ENCODE data around the gene ASPSCR1. TPM values are rescaled to one million over a fixed set of nuclear protein-coding genes. Genes with fewer than 3 reads are reported as not detected.

ASPSCR1 gene, protein sequence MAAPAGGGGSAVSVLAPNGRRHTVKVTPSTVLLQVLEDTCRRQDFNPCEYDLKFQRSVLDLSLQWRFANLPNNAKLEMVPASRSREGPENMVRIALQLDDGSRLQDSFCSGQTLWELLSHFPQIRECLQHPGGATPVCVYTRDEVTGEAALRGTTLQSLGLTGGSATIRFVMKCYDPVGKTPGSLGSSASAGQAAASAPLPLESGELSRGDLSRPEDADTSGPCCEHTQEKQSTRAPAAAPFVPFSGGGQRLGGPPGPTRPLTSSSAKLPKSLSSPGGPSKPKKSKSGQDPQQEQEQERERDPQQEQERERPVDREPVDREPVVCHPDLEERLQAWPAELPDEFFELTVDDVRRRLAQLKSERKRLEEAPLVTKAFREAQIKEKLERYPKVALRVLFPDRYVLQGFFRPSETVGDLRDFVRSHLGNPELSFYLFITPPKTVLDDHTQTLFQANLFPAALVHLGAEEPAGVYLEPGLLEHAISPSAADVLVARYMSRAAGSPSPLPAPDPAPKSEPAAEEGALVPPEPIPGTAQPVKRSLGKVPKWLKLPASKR
- total RNA-seq (2022) (58.0 and 59.2 TPM in 2 replicates), Bru-seq, nascent RNA (percentile 57 among the genes with signal in this experiment), BruChase-seq, experiment 1, labeled RNA remaining after a 2-hour chase (percentile 59 among the genes with signal in this experiment), BruChase-seq, experiment 2, labeled RNA remaining after a 6-hour chase (percentile 65 among the genes with signal in this experiment)
- long read RNA-seq, transcript ASPSCR1-211 (5 exons, 720 nt): minor isoform, 6 of 178 reads
- long read RNA-seq, transcript ASPSCR1-202 (16 exons, 1,843 nt): major isoform, 116 of 178 reads
- long read RNA-seq, partial matches to known transcripts: 18 of 178 reads
- long read RNA-seq, other reads (novel, unspliced or antisense): 36 of 178 reads

DNA sequence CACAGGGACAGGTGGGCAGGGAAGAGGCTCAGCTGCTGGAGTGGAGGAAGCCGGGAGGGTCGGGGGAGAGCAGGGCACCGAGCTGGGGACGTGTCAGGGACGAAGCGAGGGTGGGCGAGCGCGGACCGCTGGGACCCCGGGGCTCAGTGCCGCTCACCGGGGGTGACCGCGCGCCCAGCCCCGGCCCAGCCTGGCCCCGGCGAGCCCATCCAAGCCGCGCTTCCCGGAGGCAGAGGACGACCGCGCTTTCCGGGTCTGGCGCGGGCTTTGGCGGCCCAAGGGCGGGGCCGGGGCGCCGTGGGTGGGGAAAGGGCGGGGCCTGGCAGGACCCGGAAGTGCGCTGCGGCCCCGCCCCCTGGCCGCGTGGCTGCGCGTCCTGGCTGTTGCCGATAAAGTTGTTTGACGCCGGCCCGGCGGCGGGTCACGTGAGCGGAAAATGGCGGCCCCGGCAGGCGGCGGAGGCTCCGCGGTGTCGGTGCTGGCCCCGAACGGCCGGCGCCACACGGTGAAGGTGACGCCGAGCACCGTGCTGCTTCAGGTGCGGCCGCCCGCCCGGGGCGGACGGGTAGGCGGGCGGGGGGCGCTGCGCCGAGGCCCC is at the start of gene ASPSCR1:
TSS of gene ASPSCR1 (plus strand) at position 419 of the 598 bp plus-strand sequence. CDS start at position 437, 18 bp downstream.
- intact Hi-C loops (cut with micrococcal nuclease; ENCODE audit: unreplicated experiment): loop anchor here (1.0 kb wide), 1 partner anchor 46 kb away; the partner anchor contains the start of gene LRRC45
- Histone ChIP-seq H3K4me1 (peaks cover 8% of the 10 kb centered on the region; the same call in 1 of the 2 replicates), H3K9me3 (peaks cover 11% of the 10 kb centered on the region), H3K4me3 (ENCODE audit: low read depth, low read length) (peak within 1 kb of the TSS; percentile 79), H3K36me3 (ENCODE audit: control insufficient read depth, insufficient read depth, low read length) (no peaks in the 10 kb centered on the region), H3K27me3 (replicated peaks; ENCODE audit: control insufficient read depth, insufficient read depth, low read length) (no peaks in the 10 kb centered on the region)
- peak within 1 kb of the TSS; percentile 98 for H3K4me3 Mint-ChIP-seq (ENCODE audit: unreplicated experiment)
- BruUV-seq (replicated peaks): no TSS peak
- H3K9me3 Mint-ChIP-seq (ENCODE audit: unreplicated experiment): no peaks in the 10 kb centered on the region
- H3K4me1 Mint-ChIP-seq (ENCODE audit: low read depth, unreplicated experiment): peaks cover 5% of the 10 kb centered on the region
- ChIA-PET POLR2A (interaction anchor here (0.5 to 1.0 kb wide), 5 partner anchors 9 to 121 kb away, joined by 3 to 7 read pairs (median 7); no protein-coding TSS in a partner anchor), CTCF (interaction anchor here (0.5 to 1.4 kb wide), 3 partner anchors 9 to 43 kb away, joined by 3 to 11 read pairs (median 5); no protein-coding TSS in a partner anchor)
- peak within 1 kb of the TSS; percentile 97 for H3K27ac Mint-ChIP-seq (ENCODE audit: unreplicated experiment)
- DNase-seq: peak; percentile 90 to 96
- peaks cover 48% of the 10 kb centered on the region for H3K36me3 Mint-ChIP-seq (ENCODE audit: insufficient read depth, unreplicated experiment)
- no peaks in the 10 kb centered on the region for H3K27me3 Mint-ChIP-seq (ENCODE audit: insufficient read depth, unreplicated experiment)
- TF ChIP-seq, protein P1, sequence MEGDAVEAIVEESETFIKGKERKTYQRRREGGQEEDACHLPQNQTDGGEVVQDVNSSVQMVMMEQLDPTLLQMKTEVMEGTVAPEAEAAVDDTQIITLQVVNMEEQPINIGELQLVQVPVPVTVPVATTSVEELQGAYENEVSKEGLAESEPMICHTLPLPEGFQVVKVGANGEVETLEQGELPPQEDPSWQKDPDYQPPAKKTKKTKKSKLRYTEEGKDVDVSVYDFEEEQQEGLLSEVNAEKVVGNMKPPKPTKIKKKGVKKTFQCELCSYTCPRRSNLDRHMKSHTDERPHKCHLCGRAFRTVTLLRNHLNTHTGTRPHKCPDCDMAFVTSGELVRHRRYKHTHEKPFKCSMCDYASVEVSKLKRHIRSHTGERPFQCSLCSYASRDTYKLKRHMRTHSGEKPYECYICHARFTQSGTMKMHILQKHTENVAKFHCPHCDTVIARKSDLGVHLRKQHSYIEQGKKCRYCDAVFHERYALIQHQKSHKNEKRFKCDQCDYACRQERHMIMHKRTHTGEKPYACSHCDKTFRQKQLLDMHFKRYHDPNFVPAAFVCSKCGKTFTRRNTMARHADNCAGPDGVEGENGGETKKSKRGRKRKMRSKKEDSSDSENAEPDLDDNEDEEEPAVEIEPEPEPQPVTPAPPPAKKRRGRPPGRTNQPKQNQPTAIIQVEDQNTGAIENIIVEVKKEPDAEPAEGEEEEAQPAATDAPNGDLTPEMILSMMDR (IDR thresholded peaks at IDR 0.05; ENCODE audit: insufficient read depth in 1 of 2, low read depth in 1 of 2, low read length in 1 of 2, severe bottlenecking in 1 of 2, unreplicated experiment in 1 of 2): no peak

DNA sequence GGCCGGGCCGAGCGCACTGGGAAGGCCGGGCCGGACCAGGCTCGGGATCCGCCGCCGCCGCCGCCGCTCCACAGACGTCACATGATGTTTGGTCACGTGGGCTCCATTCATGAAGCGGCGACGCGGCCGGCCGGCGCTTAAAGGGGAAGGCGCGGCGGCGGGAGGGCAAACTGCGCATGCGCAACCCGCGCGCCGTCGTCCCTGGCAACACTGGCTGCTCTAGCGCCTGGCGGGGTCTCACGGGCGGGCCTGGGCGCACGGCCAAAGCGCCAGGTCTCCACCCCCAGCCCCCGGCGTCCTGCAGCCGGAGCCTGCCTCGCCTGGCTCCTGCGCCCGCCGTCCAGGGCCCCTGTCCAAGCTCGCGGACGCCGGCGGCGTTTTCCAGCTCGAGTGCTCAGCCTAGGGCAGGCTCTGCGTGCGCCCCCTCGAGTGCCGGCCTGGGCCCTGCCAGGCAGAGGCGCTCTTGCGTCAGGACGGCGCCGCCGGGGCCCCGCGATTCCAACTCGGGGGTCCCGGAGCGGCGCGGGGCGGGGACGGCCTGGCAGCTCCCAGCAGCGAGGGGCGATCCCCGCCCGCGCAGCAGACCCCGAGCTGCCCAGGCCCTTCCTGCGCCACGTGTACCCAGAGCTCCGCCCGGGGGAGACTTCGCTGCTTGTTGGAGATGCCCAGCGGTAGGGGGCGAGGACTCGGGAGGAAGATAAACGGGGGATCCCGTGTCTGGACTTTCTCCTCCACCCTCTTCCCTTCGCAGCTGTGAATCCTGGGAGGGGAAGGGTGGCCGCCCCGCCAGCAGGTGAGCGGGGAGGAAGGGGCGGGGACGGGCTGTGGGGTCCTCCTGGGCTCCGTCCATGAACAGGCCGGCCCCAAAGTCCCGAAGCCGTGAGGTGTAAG is 49.5 kb upstream of the ASPSCR1 start, which contains the start of gene MAFG:
TSS of gene MAFG (minus strand) at position 83 of the 891 bp plus-strand sequence. CDS start 4,550 bp downstream, outside the sequence.
- POLR2A ChIA-PET: interaction anchor here (0.5 to 1.7 kb wide), 8 partner anchors 10 to 454 kb away, joined by 3 to 11 read pairs (median 4); partner anchors contain the start of genes CENPX, LRRC45 and SIRT7
- Mint-ChIP-seq H3K4me3 (ENCODE audit: unreplicated experiment) (peak within 1 kb of the TSS; percentile 77), H3K4me1 (ENCODE audit: low read depth, unreplicated experiment) (peaks cover 24% of the 10 kb centered on the region), H3K36me3 (ENCODE audit: insufficient read depth, unreplicated experiment) (peaks cover 28% of the 10 kb centered on the region), H3K27me3 (ENCODE audit: insufficient read depth, unreplicated experiment) (no peaks in the 10 kb centered on the region), H3K27ac (ENCODE audit: unreplicated experiment) (peak within 1 kb of the TSS; percentile 85), H3K9me3 (ENCODE audit: unreplicated experiment) (no peaks in the 10 kb centered on the region)
- H3K4me1 ChIP-seq: peaks cover 14% of the 10 kb centered on the region
- peak; percentile 90 to 94 for DNase-seq
- TF ChIP-seq, protein P1 (IDR thresholded peaks at IDR 0.05; ENCODE audit: insufficient read depth in 1 of 2, low read depth in 1 of 2, low read length in 1 of 2, severe bottlenecking in 1 of 2, unreplicated experiment in 1 of 2): peak; percentile 22 to 26
- BruUV-seq (replicated peaks): no TSS peak
- CTCF ChIA-PET: interaction anchor here (0.5 to 2.1 kb wide), 19 partner anchors 9 to 197 kb away, joined by 3 to 11 read pairs (median 3); partner anchors contain the start of genes ANAPC11, DCXR, NOTUM and PYCR1
- intact Hi-C loops (cut with micrococcal nuclease; ENCODE audit: unreplicated experiment): loop anchor here (2.0 to 5.0 kb wide), 3 partner anchors 17 to 594 kb away; partner anchors contain the start of genes CENPX, LRRC45 and PCYT2
- no peaks in the 10 kb centered on the region for H3K36me3 ChIP-seq (ENCODE audit: control insufficient read depth, insufficient read depth, low read length)
- no peaks in the 10 kb centered on the region for H3K9me3 ChIP-seq
- peak within 1 kb of the TSS; percentile 89 for H3K4me3 ChIP-seq (ENCODE audit: low read depth, low read length)
- H3K27me3 ChIP-seq (replicated peaks; ENCODE audit: control insufficient read depth, insufficient read depth, low read length): no peaks in the 10 kb centered on the region
